Mammary epithelial cell (primary cell): Measurements from ENCODE around the gene CNTNAP2.

Source experiments
- CTCF ChIP-seq, 2 donors: IDR thresholded peaks in 1 of 2; conservative IDR thresholded peaks in 1 of 2; 2 replicates each; pipeline ENCODE4 v1.5.1; 2011 to 2012; ENCODE audit warnings: inconsistent platforms in 2 of 2, low read length in 2 of 2, mild to moderate bottlenecking in 2 of 2, control low read depth in 1 of 2, low read depth in 1 of 2; ENCODE audit not compliant: insufficient read depth in 1 of 2; ENCODE audit errors: extremely low read depth in 1 of 2
- EZH2 ChIP-seq: IDR thresholded peaks from 2 replicates; pipeline ENCODE4 v1.6.1; 2012; ENCODE audit warnings: low read length, inconsistent platforms, borderline replicate concordance

- TF ChIP-seq CTCF (conservative IDR thresholded peaks at IDR 0.05 in 1 of 2, IDR thresholded peaks at IDR 0.05 in 1 of 2; ENCODE audit: extremely low read depth in 1 of 2, insufficient read depth in 1 of 2, low read depth in 1 of 2, low read length in 2 of 2) (no peak), EZH2 (no peak)
Observed at GRCh38 chr7:148044173-148044572, 1927.6 kb downstream of the CNTNAP2 start.
